ELF-1 (cell line): ENCODE data around the gene ENTR1.

Experiments used
- DNase-seq: peaks from one replicate; pipeline ENCODE4 v3.0.0-alpha.2; 2016; ENCODE audit warnings: low read depth, low spot score

The ENTR1 gene

GRCh38 chr9:136362450-136362784, 48.0 kb downstream of the ENTR1 start:
- DNase-seq: no peak

GRCh38 chr9:136361754-136362449, 48.5 kb downstream of the ENTR1 start:
- DNase-seq: no peak

DNA sequence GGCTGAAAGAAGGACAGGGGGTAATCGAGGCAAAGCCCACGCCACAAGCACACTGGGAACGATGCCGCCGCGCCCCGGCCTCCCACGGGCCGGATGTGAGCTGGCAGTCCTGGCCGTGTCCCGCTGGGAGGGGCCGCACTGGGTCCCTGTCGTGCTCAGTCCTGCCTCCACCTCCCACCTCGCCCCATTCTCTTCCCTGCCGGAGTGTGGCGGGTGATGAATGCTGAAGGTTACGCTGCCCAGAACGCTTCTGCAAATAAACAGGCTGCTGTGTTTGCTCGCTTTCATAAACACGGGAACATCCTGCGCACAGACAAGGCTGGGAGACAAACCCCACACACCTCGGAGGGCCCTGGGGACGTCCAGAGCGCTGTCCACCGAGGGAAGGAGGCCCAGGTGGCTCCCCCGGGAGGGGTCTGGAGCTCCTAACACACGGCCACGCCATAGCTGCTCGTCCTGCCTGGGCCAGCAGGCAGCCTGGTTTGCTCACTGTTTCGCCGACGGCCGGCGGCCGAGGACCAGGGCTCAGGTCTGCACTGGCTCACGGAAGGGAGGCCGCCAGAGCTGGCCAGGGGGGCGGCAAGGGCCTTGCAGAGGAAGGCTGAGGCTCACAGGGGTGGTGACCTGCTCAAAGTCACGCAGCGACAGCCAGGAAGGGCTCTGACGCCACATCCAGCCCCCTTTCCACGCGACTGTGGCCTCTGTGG, 49.2 kb downstream of the ENTR1 start:
- no peak for DNase-seq

GRCh38 chr9:136359774-136360718, 50.4 kb downstream of the ENTR1 start:
- no peak for DNase-seq

DNA sequence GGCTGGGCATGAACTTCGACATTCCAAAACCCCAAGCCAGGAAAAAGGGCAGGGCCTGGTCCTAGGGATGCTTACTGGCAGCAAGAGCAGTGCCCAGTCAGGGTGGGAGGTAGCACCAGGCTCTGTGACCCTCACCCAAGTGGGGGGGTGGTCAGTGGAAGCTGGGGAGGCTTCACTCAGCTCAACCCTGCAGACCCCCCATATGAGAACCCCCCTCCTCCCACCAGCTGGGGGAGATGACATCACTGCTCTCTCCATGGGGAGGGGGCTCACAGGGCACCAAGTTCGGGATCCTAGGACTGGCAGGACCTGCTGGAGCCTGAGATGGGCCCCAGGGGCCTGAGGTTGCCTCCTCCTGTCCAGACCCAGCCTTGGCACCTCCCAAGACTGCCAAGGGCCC, 51.5 kb downstream of the ENTR1 start:
- no peak for DNase-seq

GRCh38 chr9:136358016-136358415, 52.4 kb downstream of the ENTR1 start:
- no peak for DNase-seq

- DNase-seq: no peak
Measured at GRCh38 chr9:136357202-136357725, 53.1 kb downstream of the ENTR1 start.

- DNase-seq: no peak
Measured at GRCh38 chr9:136355616-136356557, 54.5 kb downstream of the ENTR1 start.

- DNase-seq: no peak
Measured at GRCh38 chr9:136354592-136355085, 55.8 kb downstream of the ENTR1 start.

DNA sequence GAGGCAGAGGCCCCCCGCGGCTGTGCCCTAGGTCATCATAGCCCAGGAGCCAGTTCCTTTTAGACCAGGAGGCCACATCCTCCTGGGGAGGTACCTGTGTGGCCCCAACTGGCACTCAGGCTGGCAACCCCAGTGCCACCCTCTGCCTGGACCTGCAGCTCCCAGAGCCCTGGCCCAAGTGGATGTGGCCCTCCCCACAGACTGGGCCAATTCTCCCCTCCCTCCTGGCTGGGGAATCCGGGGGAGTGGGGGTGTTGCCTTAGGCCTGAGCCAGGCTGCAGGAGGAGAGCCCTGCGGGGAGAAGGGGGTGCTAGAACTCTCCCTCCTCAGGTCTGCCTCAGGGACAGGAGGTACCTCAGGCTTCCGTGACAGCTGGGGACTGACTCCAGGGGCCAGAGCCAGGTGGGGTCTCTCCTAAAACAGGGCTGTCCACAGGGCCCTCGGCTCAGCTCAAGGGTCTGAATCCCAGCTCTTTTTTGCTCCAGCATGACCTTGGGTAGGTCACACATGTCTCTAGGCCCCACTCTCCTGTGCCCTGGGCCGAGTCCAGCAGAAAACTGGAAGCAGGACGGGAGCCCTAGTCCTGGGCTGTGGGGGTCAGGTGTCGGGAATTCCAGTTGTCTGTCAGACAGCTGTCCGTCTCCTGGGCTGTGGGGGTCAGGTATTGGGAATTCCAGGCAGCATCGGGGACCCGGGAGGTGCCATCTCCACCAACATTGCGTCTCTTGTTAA, 56.5 kb downstream of the ENTR1 start:
- no peak for DNase-seq

DNA sequence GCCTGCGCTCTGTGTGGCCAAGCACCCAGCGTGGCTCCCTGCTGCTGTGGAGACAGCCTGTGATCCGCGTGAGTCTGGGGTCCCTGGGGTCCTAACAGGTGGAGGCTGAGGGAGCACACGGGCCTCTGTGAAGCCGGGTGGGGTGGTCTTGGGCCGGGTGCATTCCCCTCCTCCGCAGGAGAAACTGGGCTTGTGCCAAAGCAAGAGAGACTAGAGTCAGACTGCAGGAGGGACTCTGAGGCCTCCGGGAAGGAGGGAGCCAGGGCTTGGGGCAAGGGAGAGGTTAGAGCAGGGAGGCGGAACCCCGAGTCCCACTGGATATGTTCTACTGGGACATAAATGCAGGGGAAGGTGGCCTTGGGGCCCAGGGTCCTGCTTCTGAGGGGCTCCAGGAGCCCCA, 57.3 kb downstream of the ENTR1 start:
- DNase-seq: no peak

- no peak for DNase-seq
Measured at GRCh38 chr9:136352682-136353081, 57.7 kb downstream of the ENTR1 start.
